Astrocyte (in vitro differentiated cells and primary cell): ENCODE measurements around the gene PPP2R2D.

Experiments
- CTCF ChIP-seq: IDR thresholded peaks from 2 replicates; pipeline ENCODE4 v1.5.1; 2011; ENCODE audit warnings: low read depth, mild to moderate bottlenecking, inconsistent platforms, low read length, moderate library complexity; ENCODE audit not compliant: insufficient read depth
- EZH2 ChIP-seq: IDR thresholded peaks from 2 replicates; pipeline ENCODE4 v1.6.1; 2012; ENCODE audit warnings: mild to moderate bottlenecking, low read length, inconsistent platforms; ENCODE audit not compliant: insufficient read depth

GRCh38 chr10:131947631-131948347 lies 47.0 kb downstream of the PPP2R2D start:
- TF ChIP-seq CTCF, result no peak
- TF ChIP-seq EZH2, result no peak
